Esophagus squamous epithelium (tissue), 4 donors: ENCODE results near the gene RFX2.

Source experiments
- POLR2A ChIP-seq, 4 donors: fragments of 450-650 bp; IDR thresholded peaks; one replicate each; pipeline ENCODE4 v1.6.1; 2017; ENCODE audit warnings: antibody characterized with exemption in 4 of 4, mild to moderate bottlenecking in 4 of 4, moderate library complexity in 3 of 4
- TF ChIP-seq, protein P1 (sequence below), 6 experiments: fragments of 450-650 bp in 4 of 6; fragments of 200-600 bp in 2 of 6; sonication (generic) in 2 of 6; IDR thresholded peaks; one replicate each; pipeline ENCODE4 v1.5.1; 2016 to 2019; ENCODE audit warnings: antibody characterized with exemption in 6 of 6, mild to moderate bottlenecking in 4 of 6, moderate library complexity in 4 of 6

DNA sequence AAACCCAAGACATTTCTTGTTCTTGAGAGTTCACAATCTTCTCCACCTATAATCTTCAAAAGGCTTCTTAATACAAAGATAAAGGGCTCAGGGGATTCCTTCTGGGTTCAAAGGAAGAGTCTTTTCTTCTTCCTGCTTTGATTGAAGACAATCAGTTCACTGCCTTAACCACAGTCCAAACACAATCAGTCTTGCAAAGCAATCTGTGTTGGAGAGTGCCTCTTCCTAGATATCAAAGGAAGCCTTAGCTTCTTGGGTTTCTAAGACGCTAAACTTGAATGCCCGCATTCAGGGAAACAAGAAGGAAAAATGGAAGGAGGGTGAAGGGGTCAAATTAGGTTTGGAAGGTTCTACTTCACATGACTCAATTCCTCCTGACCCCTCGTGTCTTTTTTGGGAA is 159.6 kb downstream of the RFX2 start:
- TF ChIP-seq, protein P1, sequence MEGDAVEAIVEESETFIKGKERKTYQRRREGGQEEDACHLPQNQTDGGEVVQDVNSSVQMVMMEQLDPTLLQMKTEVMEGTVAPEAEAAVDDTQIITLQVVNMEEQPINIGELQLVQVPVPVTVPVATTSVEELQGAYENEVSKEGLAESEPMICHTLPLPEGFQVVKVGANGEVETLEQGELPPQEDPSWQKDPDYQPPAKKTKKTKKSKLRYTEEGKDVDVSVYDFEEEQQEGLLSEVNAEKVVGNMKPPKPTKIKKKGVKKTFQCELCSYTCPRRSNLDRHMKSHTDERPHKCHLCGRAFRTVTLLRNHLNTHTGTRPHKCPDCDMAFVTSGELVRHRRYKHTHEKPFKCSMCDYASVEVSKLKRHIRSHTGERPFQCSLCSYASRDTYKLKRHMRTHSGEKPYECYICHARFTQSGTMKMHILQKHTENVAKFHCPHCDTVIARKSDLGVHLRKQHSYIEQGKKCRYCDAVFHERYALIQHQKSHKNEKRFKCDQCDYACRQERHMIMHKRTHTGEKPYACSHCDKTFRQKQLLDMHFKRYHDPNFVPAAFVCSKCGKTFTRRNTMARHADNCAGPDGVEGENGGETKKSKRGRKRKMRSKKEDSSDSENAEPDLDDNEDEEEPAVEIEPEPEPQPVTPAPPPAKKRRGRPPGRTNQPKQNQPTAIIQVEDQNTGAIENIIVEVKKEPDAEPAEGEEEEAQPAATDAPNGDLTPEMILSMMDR (IDR thresholded peaks at IDR 0.05), result no peak
- TF ChIP-seq POLR2A (IDR thresholded peaks at IDR 0.05), result no peak
